Testis (tissue), 3 donors: ENCODE measurements around the gene ASB2. TPM values are rescaled to one million over a fixed set of nuclear protein-coding genes. Genes with fewer than 3 reads are reported as not detected.

Experiments used
- DNase-seq: peaks from one replicate; pipeline ENCODE4 v3.0.0-alpha.2; 2019
- H3K27ac ChIP-seq, 2 donors: fragments of 200-600 bp; sonication (generic); one replicate each; pipeline ENCODE4 v1.5.1; 2019
- H3K27me3 ChIP-seq: fragments of 200-600 bp; sonication (generic); one replicate; pipeline ENCODE4 v1.5.1; 2019
- H3K36me3 ChIP-seq: fragments of 200-600 bp; sonication (generic); one replicate; pipeline ENCODE4 v1.5.1; 2017; ENCODE audit warnings: low read depth; ENCODE audit errors: missing control alignments
- H3K4me1 ChIP-seq: fragments of 200-600 bp; sonication (generic); one replicate; pipeline ENCODE4 v1.5.1; 2019
- H3K4me3 ChIP-seq, 2 donors: fragments of 200-600 bp; sonication (generic); one replicate each; pipeline ENCODE4 v1.5.1; 2017 to 2019
- H3K9me3 ChIP-seq: fragments of 200-600 bp; sonication (generic); one replicate; pipeline ENCODE4 v1.5.1; 2017
- POLR2A ChIP-seq: fragments of 450-650 bp; IDR thresholded peaks from one replicate; pipeline ENCODE4 v1.6.1; 2017; ENCODE audit warnings: antibody characterized with exemption, mild to moderate bottlenecking, moderate library complexity
- WGBS, 2 donors: methylation state at CpG; one replicate each; pipeline ENCODE4 v1.1.5; 2018; 5-methylcytosine and 5-hydroxymethylcytosine counted together
- intact Hi-C: fragments of 100-400 bp; cut with DNase I; formaldehyde crosslinking; loops from one replicate; pipeline ENCODE4 v1.15.1; 2023; ENCODE audit warnings: low total_unique reads
- polyA plus RNA-seq: library from polyadenylated mRNA; stranded (reverse); fragments of 350-450 nt; fragmentation: Illumina TruSeq; extraction: RNeasy Lipid Tissue Mini Kit (QIAGEN cat#74804); gene quantifications from one replicate; pipeline ENCODE4 v1.2.3, GENCODE V29; 2014; ENCODE audit warnings: low read depth, low replicate concordance; ENCODE audit not compliant: insufficient read depth
- total RNA-seq, 2 donors: library from RNA; depleted of rRNA; stranded (reverse); fragments of >200 nt; gene quantifications; one replicate each; pipeline ENCODE4 v1.2.3, GENCODE V29; 2016
- TF ChIP-seq, protein P1 (sequence below), 3 experiments: fragments of 450-650 bp in 2 of 3; fragments of 200-600 bp in 1 of 3; sonication (generic) in 1 of 3; IDR thresholded peaks; one replicate each; pipeline ENCODE4 v1.5.1; 2016 to 2019; ENCODE audit warnings: antibody characterized with exemption in 3 of 3, mild to moderate bottlenecking in 2 of 3, moderate library complexity in 1 of 3

Gene ASB2
- total and polyA plus RNA-seq, 3 donors from 2014 or later: 3.5 to 4.3 (median 3.7) TPM

- Histone ChIP-seq H3K36me3 (no peaks in the 10 kb centered on the region), H3K27me3 (no peaks in the 10 kb centered on the region), H3K27ac (no peak overlapping the region), H3K4me3 (no peak overlapping the region), H3K9me3 (no peaks in the 10 kb centered on the region), H3K4me1 (peaks cover 8% of the 10 kb centered on the region)
- intact Hi-C loops: no loop called here
- TF ChIP-seq, protein P1, sequence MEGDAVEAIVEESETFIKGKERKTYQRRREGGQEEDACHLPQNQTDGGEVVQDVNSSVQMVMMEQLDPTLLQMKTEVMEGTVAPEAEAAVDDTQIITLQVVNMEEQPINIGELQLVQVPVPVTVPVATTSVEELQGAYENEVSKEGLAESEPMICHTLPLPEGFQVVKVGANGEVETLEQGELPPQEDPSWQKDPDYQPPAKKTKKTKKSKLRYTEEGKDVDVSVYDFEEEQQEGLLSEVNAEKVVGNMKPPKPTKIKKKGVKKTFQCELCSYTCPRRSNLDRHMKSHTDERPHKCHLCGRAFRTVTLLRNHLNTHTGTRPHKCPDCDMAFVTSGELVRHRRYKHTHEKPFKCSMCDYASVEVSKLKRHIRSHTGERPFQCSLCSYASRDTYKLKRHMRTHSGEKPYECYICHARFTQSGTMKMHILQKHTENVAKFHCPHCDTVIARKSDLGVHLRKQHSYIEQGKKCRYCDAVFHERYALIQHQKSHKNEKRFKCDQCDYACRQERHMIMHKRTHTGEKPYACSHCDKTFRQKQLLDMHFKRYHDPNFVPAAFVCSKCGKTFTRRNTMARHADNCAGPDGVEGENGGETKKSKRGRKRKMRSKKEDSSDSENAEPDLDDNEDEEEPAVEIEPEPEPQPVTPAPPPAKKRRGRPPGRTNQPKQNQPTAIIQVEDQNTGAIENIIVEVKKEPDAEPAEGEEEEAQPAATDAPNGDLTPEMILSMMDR (IDR thresholded peaks at IDR 0.05): no peak
- TF ChIP-seq POLR2A: no peak
- WGBS, 2 donors: 70 to 100% methylated on average over 3 of the region's 3 CpGs
- no peak for DNase-seq
Measured at GRCh38 chr14:93987815-93988476, 11.6 kb upstream of the ASB2 start.

- H3K4me3 ChIP-seq: no peak overlapping the region
- no peak overlapping the region for H3K27ac ChIP-seq
- no peak for TF ChIP-seq POLR2A
- TF ChIP-seq, protein P1 (IDR thresholded peaks at IDR 0.05): no peak
- peaks cover 8% of the 10 kb centered on the region for H3K4me1 ChIP-seq
- no peaks in the 10 kb centered on the region for H3K27me3 ChIP-seq
- intact Hi-C loops: no loop called here
- whole genome bisulfite sequencing, 2 donors: 88 to 95% methylated on average over 10 to 12 of the region's 12 CpGs
- no peaks in the 10 kb centered on the region for H3K9me3 ChIP-seq
- DNase-seq: no peak
- H3K36me3 ChIP-seq: no peaks in the 10 kb centered on the region
Measured at GRCh38 chr14:93987376-93987775, 11.0 kb upstream of the ASB2 start.

GRCh38 chr14:93986955-93987354 lies 10.6 kb upstream of the ASB2 start:
- no peak for DNase-seq
- 87 to 89% methylated on average over 7 to 9 of the region's 9 CpGs for WGBS, 2 donors
- Histone ChIP-seq H3K4me1 (peaks cover 8% of the 10 kb centered on the region), H3K27me3 (no peaks in the 10 kb centered on the region), H3K36me3 (no peaks in the 10 kb centered on the region), H3K27ac (no peak overlapping the region), H3K9me3 (no peaks in the 10 kb centered on the region), H3K4me3 (no peak overlapping the region)
- intact Hi-C loops: no loop called here
- TF ChIP-seq POLR2A: no peak
- TF ChIP-seq, protein P1 (IDR thresholded peaks at IDR 0.05): no peak

- Histone ChIP-seq H3K27me3 (no peaks in the 10 kb centered on the region), H3K4me1 (peaks cover 7% of the 10 kb centered on the region), H3K36me3 (no peaks in the 10 kb centered on the region), H3K4me3 (no peak overlapping the region), H3K27ac (no peak overlapping the region), H3K9me3 (no peaks in the 10 kb centered on the region)
- TF ChIP-seq POLR2A: no peak
- TF ChIP-seq, protein P1 (IDR thresholded peaks at IDR 0.05): peak in 1 of 3 experiments; percentile 8
- 59 to 66% methylated on average over 6 to 7 of the region's 7 CpGs for WGBS, 2 donors
- peak; percentile 54 for DNase-seq
- intact Hi-C loops: no loop called here
Measured at GRCh38 chr14:93984987-93985410, 8.6 kb upstream of the ASB2 start.

- no peaks in the 10 kb centered on the region for H3K9me3 ChIP-seq
- no peaks in the 10 kb centered on the region for H3K4me1 ChIP-seq
- no peaks in the 10 kb centered on the region for H3K36me3 ChIP-seq
- no peak overlapping the region for H3K4me3 ChIP-seq
- H3K27ac ChIP-seq: no peak overlapping the region
- no peaks in the 10 kb centered on the region for H3K27me3 ChIP-seq
- intact Hi-C loops: no loop called here
- TF ChIP-seq, protein P1 (IDR thresholded peaks at IDR 0.05): no peak
- TF ChIP-seq POLR2A: no peak
- no peak for DNase-seq
- WGBS, 2 donors: 86 to 99% methylated on average over 1 to 3 of the region's 3 CpGs
Measured at GRCh38 chr14:93984070-93984469, 7.7 kb upstream of the ASB2 start.
